Ecto neural progenitor cell (in vitro differentiated cells): ENCODE data around the gene NIPBL.
"Not testable (repeated sequence)": the region's sequence is repeated elsewhere in the genome, so short reads cannot be mapped to it uniquely, and the experiment has no call there.

ENCODE experiments used
- DNase-seq: peaks from one replicate; pipeline ENCODE4 v3.0.0-alpha.2; 2018; ENCODE audit warnings: low spot score

Gene NIPBL

GRCh38 chr5:36945687-36946086, 69.1 kb downstream of the NIPBL start:
- no peak for DNase-seq

GRCh38 chr5:36946101-36946500, 69.5 kb downstream of the NIPBL start:
- DNase-seq: no peak

GRCh38 chr5:36948041-36948440, 71.5 kb downstream of the NIPBL start:
- no peak for DNase-seq

GRCh38 chr5:36948650-36949049, 72.1 kb downstream of the NIPBL start:
- no peak for DNase-seq

- DNase-seq: no peak
Measured at GRCh38 chr5:36949593-36949992, 73.0 kb downstream of the NIPBL start.

- DNase-seq: no peak
Measured at GRCh38 chr5:36950586-36951457, 74.3 kb downstream of the NIPBL start.

GRCh38 chr5:36953043-36953442, 76.5 kb downstream of the NIPBL start:
- DNase-seq: no peak

GRCh38 chr5:36957953-36958537, 81.5 kb downstream of the NIPBL start:
- no peak for DNase-seq

GRCh38 chr5:36958612-36959011, 82.0 kb downstream of the NIPBL start:
- DNase-seq: no peak

- DNase-seq: no peak
Measured at GRCh38 chr5:36965179-36965578, 88.6 kb downstream of the NIPBL start.

- no peak for DNase-seq
Measured at GRCh38 chr5:36969700-36970395, 93.3 kb downstream of the NIPBL start.

- no peak for DNase-seq
Measured at GRCh38 chr5:36978196-36978595, 101.6 kb downstream of the NIPBL start.

GRCh38 chr5:36982146-36982545, 105.6 kb downstream of the NIPBL start:
- DNase-seq: no peak

- no peak for DNase-seq
Measured at GRCh38 chr5:36985387-36985786, 108.8 kb downstream of the NIPBL start.

GRCh38 chr5:36988396-36988795, 111.8 kb downstream of the NIPBL start:
- no peak for DNase-seq

- DNase-seq: no peak
Measured at GRCh38 chr5:36998578-36998977, 122.0 kb downstream of the NIPBL start.

GRCh38 chr5:37002176-37002751, 125.7 kb downstream of the NIPBL start:
- no peak for DNase-seq

- DNase-seq: no peak
Measured at GRCh38 chr5:37005252-37005651, 128.7 kb downstream of the NIPBL start.

- DNase-seq: no peak
Measured at GRCh38 chr5:37005946-37006540, 129.5 kb downstream of the NIPBL start.

GRCh38 chr5:37013181-37013580, 136.6 kb downstream of the NIPBL start:
- not testable (repeated sequence) for DNase-seq

GRCh38 chr5:37014321-37014720, 137.8 kb downstream of the NIPBL start:
- DNase-seq: no peak
